A549 (cell line): ENCODE data around the gene RAB1B. TPM values are rescaled to one million over a fixed set of nuclear protein-coding genes. Genes with fewer than 3 reads are reported as not detected.

Source experiments
- ATAC-seq, 2 experiments: fragments of 200-7000 bp in 1 of 2; fragments of >200 bp in 1 of 2; cut with Nextera tagmentation in 1 of 2; cut with Tn5 transposase in 1 of 2; 3 replicates each; pipeline versions ENCODE4 v1.8.0 to v1.9.1; 2018 to 2020; ENCODE audit warnings: mild to moderate bottlenecking in 1 of 2, moderate library complexity in 1 of 2
- CTCF ChIA-PET: fragments of 300-600 bp; sonication (Branson Sonifier 250); formaldehyde crosslinking; extraction: SDS; loops from one replicate; lab custom pipeline; 2021; ENCODE audit warnings: antibody characterized with exemption, inconsistent platforms; lab: Yijun Ruan, JAX
- POLR2A ChIA-PET: fragments of 350-600 bp; formaldehyde crosslinking; extraction: SDS; loops from one replicate; lab custom pipeline; 2021; ENCODE audit warnings: antibody characterized with exemption, inconsistent platforms; lab: Yijun Ruan, JAX
- DNase-seq, 2 experiments: peaks; one replicate each; pipeline versions ENCODE4 v3.0.0 to v3.0.0-alpha.2; 2011 to 2016; ENCODE audit warnings: low read depth in 1 of 2, low spot score in 1 of 2
- FAIRE-seq: peaks from 2 replicates; lab custom pipeline; 2011; peaks lifted over from hg19 to GRCh38; lab: Jason Lieb, UNC
- H3K27ac ChIP-seq, 2 experiments: fragments of >200 bp; sonication (Bioruptor Twin); formaldehyde crosslinking; 3 replicates each; pipeline ENCODE4 v1.5.1; 2016 to 2017
- H3K4me1 ChIP-seq: fragments of >200 bp; sonication (Bioruptor Twin); formaldehyde crosslinking; 3 replicates; pipeline ENCODE4 v1.6.1; 2016
- H3K4me2 ChIP-seq: fragments of >200 bp; sonication (Bioruptor Twin); formaldehyde crosslinking; 3 replicates; pipeline ENCODE4 v1.6.1; 2016
- H3K4me3 ChIP-seq: fragments of >200 bp; sonication (Bioruptor Twin); formaldehyde crosslinking; 3 replicates; pipeline ENCODE4 v1.5.1; 2016
- H3K9me3 ChIP-seq: fragments of >200 bp; sonication (Bioruptor Twin); formaldehyde crosslinking; 3 replicates; pipeline ENCODE4 v1.6.1; 2016
- BHLHE40 ChIP-seq: IDR thresholded peaks from 2 replicates; pipeline ENCODE4 v1.6.1; 2012; ENCODE audit warnings: low read depth, low read length, inconsistent platforms
- CBX8 ChIP-seq: fragments of 200-600 bp; sonication (generic); IDR thresholded peaks from 2 replicates; pipeline ENCODE4 v1.6.1; 2016
- CEBPB ChIP-seq, 2 experiments: fragments of >200 bp in 1 of 2; sonication (Bioruptor Twin) in 1 of 2; formaldehyde crosslinking in 1 of 2; IDR thresholded peaks; 2 replicates each; pipeline ENCODE4 v1.6.1; 2012 to 2016
- CHD2 ChIP-seq: fragments of 150-350 bp; IDR thresholded peaks from 2 replicates; pipeline ENCODE4 v1.6.1; 2014; ENCODE audit warnings: low read length; ENCODE audit not compliant: partially characterized antibody
- CHD4 ChIP-seq: fragments of 200-600 bp; sonication (generic); IDR thresholded peaks from 2 replicates; pipeline ENCODE4 v1.6.1; 2016; ENCODE audit warnings: antibody characterized with exemption, mild to moderate bottlenecking, borderline replicate concordance
- FOSL2 ChIP-seq, 2 experiments: fragments of 450-650 bp in 1 of 2; fragments of >200 bp in 1 of 2; sonication (Bioruptor Twin) in 1 of 2; formaldehyde crosslinking; IDR thresholded peaks; 2 replicates each; pipeline versions ENCODE4 v1.5.0 to v1.6.1; 2016 to 2020; ENCODE audit warnings: mild to moderate bottlenecking in 1 of 2, moderate library complexity in 1 of 2
- GATA3 ChIP-seq: IDR thresholded peaks from 2 replicates; pipeline ENCODE4 v1.6.1; 2012; ENCODE audit warnings: borderline replicate concordance
- HDAC2 ChIP-seq: fragments of 200-600 bp; sonication (generic); IDR thresholded peaks from 2 replicates; pipeline ENCODE4 v1.6.1; 2016
- JUNB ChIP-seq: fragments of >200 bp; sonication (Bioruptor Twin); formaldehyde crosslinking; IDR thresholded peaks from 2 replicates; pipeline ENCODE4 v1.6.1; 2016
- KDM1A ChIP-seq: fragments of 200-600 bp; sonication (generic); IDR thresholded peaks from 2 replicates; pipeline ENCODE4 v1.6.1; 2016; ENCODE audit warnings: low read depth, mild to moderate bottlenecking
- MAFK ChIP-seq: fragments of 450-650 bp; IDR thresholded peaks from 2 replicates; pipeline ENCODE4 v1.6.1; 2014; ENCODE audit not compliant: partially characterized antibody
- MAZ ChIP-seq: fragments of 150-350 bp; IDR thresholded peaks from 2 replicates; pipeline ENCODE4 v1.6.1; 2014; ENCODE audit warnings: antibody characterized with exemption, low read depth, low read length, borderline replicate concordance
- PHF8 ChIP-seq: fragments of 200-600 bp; sonication (generic); IDR thresholded peaks from 2 replicates; pipeline ENCODE4 v1.6.1; 2016; ENCODE audit warnings: low read depth, mild to moderate bottlenecking, antibody characterized with exemption, moderate library complexity, borderline replicate concordance
- RAD21 ChIP-seq, 2 experiments: fragments of >200 bp in 1 of 2; sonication (Bioruptor Twin) in 1 of 2; formaldehyde crosslinking in 1 of 2; IDR thresholded peaks in 1 of 2; conservative IDR thresholded peaks in 1 of 2; 2 replicates in 1 of 2; 3 replicates in 1 of 2; pipeline ENCODE4 v1.6.1; 2012 to 2018; ENCODE audit warnings: inconsistent platforms in 1 of 2
- WGBS: methylation state at CpG from one replicate; pipeline ENCODE4 v1.1.6; 2017; ENCODE audit errors: missing lambda C conversion rate; 5-methylcytosine and 5-hydroxymethylcytosine counted together
- polyA plus RNA-seq, 4 experiments: library from polyadenylated mRNA; depleted of rRNA in 3 of 4; stranded (reverse); fragments of >200 nt; fragmentation: RNase III in 1 of 4; extraction: RNeasy Plus Mini Kit Qiagen cat#74134 plus additional on column Dnase treatment in 1 of 4; gene quantifications; 2 replicates in 3 of 4; 3 replicates in 1 of 4; pipeline ENCODE4 v1.2.3, GENCODE V29; 2011 to 2017
- TF ChIP-seq, protein P1 (sequence below): IDR thresholded peaks from 2 replicates; pipeline ENCODE4 v1.6.1; 2012
- TF ChIP-seq, protein P2 (sequence below): fragments of 250-450 bp; sonication (Bioruptor Pico); IDR thresholded peaks from 2 replicates; pipeline ENCODE4 v1.5.0; 2021; ENCODE audit warnings: mild to moderate bottlenecking, moderate library complexity, borderline replicate concordance
- TF ChIP-seq, protein P3 (sequence below): fragments of >200 bp; sonication (Bioruptor Twin); formaldehyde crosslinking; IDR thresholded peaks from 3 replicates; pipeline ENCODE4 v1.5.1; 2016
- TF ChIP-seq, protein P4 (sequence below): fragments of 250-450 bp; sonication (Bioruptor Pico); IDR thresholded peaks from 2 replicates; pipeline ENCODE4 v1.5.0; 2020; ENCODE audit warnings: low read depth, mild to moderate bottlenecking, moderate library complexity

RAB1B gene
- polyA plus RNA-seq, 2 of the 4 experiments (the other 2 are of a cell fraction), result 87.8 to 147 TPM

DNA sequence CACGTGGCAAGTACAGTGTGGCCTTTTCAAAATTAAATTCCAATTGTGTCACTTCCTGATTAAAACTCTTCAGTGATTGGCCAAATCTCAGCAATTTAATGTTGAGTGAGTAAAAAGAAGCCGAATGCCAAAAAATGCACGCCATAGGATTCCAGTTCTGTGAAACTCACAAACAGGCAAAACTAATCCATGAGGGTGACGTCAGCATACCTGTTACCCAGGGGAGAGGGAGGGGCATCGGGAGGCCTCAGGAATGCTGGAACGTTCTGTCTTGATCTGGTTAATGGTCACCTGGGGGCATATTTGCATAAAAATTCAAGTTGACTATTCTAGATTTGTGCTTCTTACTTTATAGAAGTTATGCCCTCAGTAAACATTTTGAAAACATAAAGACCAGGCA, 39.9 kb upstream of the RAB1B start:
- FAIRE-seq (no peak), ATAC-seq (no peak)
- no peak overlapping the region for H3K27ac ChIP-seq

DNA sequence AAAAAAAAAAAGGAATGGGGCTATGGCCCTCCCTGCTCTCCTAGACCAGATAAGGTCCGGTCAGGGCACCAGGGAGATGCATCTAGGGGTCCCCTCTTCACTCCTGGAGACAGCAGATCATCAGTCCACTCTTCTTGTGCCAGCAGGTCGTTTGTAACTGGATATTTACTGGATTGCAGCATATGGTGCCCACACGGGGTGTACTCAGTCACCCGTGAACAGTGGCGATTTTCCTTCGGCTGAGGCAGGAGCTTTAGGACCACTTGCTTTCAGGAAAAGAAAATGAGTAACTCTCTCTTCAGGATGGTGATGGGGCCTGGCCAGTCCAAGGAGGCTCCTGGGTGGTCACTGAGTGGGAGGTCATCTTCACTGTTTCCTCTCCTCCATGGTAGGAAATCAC, 38.3 kb upstream of the RAB1B start:
- POLR2A ChIA-PET, result no interaction called here
- Histone ChIP-seq H3K4me2 (no peak overlapping the region), H3K9me3 (no peaks in the 10 kb centered on the region), H3K27ac (no peak overlapping the region), H3K4me3 (no peak overlapping the region), H3K4me1 (no peaks in the 10 kb centered on the region)
- DNase-seq (no peak), ATAC-seq (no peak), FAIRE-seq (no peak)
- TF ChIP-seq CHD2 (no peak), CHD4 (no peak), MAFK (no peak), CBX8 (no peak), FOSL2 (IDR thresholded peaks at IDR 0.05) (no peak), FOSL2 (CRISPR knock-in tag; IDR thresholded peaks at IDR 0.05) (no peak), RAD21 (conservative IDR thresholded peaks at IDR 0.05 in 1 of 2, IDR thresholded peaks at IDR 0.05 in 1 of 2) (no peak), PHF8 (no peak), GATA3 (no peak), KDM1A (no peak), JUNB (no peak), HDAC2 (no peak), MAZ (no peak), BHLHE40 (no peak)
- TF ChIP-seq, protein P1, sequence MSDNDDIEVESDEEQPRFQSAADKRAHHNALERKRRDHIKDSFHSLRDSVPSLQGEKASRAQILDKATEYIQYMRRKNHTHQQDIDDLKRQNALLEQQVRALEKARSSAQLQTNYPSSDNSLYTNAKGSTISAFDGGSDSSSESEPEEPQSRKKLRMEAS, result no peak
- TF ChIP-seq, protein P2, sequence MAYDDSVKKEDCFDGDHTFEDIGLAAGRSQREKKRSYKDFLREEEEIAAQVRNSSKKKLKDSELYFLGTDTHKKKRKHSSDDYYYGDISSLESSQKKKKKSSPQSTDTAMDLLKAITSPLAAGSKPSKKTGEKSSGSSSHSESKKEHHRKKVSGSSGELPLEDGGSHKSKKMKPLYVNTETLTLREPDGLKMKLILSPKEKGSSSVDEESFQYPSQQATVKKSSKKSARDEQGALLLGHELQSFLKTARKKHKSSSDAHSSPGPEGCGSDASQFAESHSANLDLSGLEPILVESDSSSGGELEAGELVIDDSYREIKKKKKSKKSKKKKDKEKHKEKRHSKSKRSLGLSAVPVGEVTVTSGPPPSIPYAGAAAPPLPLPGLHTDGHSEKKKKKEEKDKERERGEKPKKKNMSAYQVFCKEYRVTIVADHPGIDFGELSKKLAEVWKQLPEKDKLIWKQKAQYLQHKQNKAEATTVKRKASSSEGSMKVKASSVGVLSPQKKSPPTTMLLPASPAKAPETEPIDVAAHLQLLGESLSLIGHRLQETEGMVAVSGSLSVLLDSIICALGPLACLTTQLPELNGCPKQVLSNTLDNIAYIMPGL (CRISPR knock-in tag), result no peak
- TF ChIP-seq, protein P3, sequence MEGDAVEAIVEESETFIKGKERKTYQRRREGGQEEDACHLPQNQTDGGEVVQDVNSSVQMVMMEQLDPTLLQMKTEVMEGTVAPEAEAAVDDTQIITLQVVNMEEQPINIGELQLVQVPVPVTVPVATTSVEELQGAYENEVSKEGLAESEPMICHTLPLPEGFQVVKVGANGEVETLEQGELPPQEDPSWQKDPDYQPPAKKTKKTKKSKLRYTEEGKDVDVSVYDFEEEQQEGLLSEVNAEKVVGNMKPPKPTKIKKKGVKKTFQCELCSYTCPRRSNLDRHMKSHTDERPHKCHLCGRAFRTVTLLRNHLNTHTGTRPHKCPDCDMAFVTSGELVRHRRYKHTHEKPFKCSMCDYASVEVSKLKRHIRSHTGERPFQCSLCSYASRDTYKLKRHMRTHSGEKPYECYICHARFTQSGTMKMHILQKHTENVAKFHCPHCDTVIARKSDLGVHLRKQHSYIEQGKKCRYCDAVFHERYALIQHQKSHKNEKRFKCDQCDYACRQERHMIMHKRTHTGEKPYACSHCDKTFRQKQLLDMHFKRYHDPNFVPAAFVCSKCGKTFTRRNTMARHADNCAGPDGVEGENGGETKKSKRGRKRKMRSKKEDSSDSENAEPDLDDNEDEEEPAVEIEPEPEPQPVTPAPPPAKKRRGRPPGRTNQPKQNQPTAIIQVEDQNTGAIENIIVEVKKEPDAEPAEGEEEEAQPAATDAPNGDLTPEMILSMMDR, result no peak
- TF ChIP-seq, protein P4, sequence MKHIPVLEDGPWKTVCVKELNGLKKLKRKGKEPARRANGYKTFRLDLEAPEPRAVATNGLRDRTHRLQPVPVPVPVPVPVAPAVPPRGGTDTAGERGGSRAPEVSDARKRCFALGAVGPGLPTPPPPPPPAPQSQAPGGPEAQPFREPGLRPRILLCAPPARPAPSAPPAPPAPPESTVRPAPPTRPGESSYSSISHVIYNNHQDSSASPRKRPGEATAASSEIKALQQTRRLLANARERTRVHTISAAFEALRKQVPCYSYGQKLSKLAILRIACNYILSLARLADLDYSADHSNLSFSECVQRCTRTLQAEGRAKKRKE (CRISPR knock-in tag), result no peak
- WGBS, result 80% methylated on average over 6 of the region's 6 CpGs
- CTCF ChIA-PET, result interaction anchor here (2.5 kb wide), 1 partner anchor 8 kb away, joined by 15 read pairs; no protein-coding TSS in a partner anchor

More for the DNA sequence above, 39.9 kb upstream of the RAB1B start:
- CTCF ChIA-PET, result interaction anchor here (1.0 kb wide), 1 partner anchor 30 kb away, joined by 3 read pairs; no protein-coding TSS in a partner anchor
- DNase-seq, result no peak
- Histone ChIP-seq H3K9me3 (no peaks in the 10 kb centered on the region), H3K4me3 (no peak overlapping the region), H3K4me1 (no peaks in the 10 kb centered on the region), H3K4me2 (no peak overlapping the region)
- no peak for TF ChIP-seq CEBPB (IDR thresholded peaks at IDR 0.05)
- TF ChIP-seq, protein P2 (CRISPR knock-in tag), result no peak
- WGBS, result 93% methylated on average over 6 of the region's 6 CpGs
- POLR2A ChIA-PET, result no interaction called here
